ENCODE data around the gene DDR2.

The DDR2 gene

GRCh38 chr1:162629651-162630050 lies 2.6 kb upstream of the DDR2 start:
- DNase-seq (ENCODE audit: low read depth): no peak

- no peak for DNase-seq (ENCODE audit: low read depth)
Observed at GRCh38 chr1:162631546-162632191, 595 bp upstream of the DDR2 start.

GRCh38 chr1:162632698-162633080 lies 425 bp downstream of the DDR2 start:
- no peak for DNase-seq (ENCODE audit: low read depth)

GRCh38 chr1:162633081-162633762 lies 958 bp downstream of the DDR2 start:
- DNase-seq (ENCODE audit: low read depth): no peak

GRCh38 chr1:162635418-162635817 lies 3.2 kb downstream of the DDR2 start:
- no peak for DNase-seq (ENCODE audit: low read depth)

- no peak for DNase-seq (ENCODE audit: low read depth)
Observed at GRCh38 chr1:162639718-162640117, 7.5 kb downstream of the DDR2 start.

GRCh38 chr1:162641114-162641513 lies 8.8 kb downstream of the DDR2 start:
- DNase-seq (ENCODE audit: low read depth): no peak

GRCh38 chr1:162644986-162645314 lies 12.7 kb downstream of the DDR2 start:
- no peak for DNase-seq (ENCODE audit: low read depth)

GRCh38 chr1:162645666-162646065 lies 13.4 kb downstream of the DDR2 start:
- no peak for DNase-seq (ENCODE audit: low read depth)

GRCh38 chr1:162649583-162649982 lies 17.3 kb downstream of the DDR2 start:
- DNase-seq (ENCODE audit: low read depth): no peak

GRCh38 chr1:162654915-162655620 lies 22.8 kb downstream of the DDR2 start:
- DNase-seq (ENCODE audit: low read depth): no peak

- no peak for DNase-seq (ENCODE audit: low read depth)
Observed at GRCh38 chr1:162656266-162656665, 24.0 kb downstream of the DDR2 start.

GRCh38 chr1:162660574-162660973 lies 28.3 kb downstream of the DDR2 start:
- DNase-seq (ENCODE audit: low read depth): no peak

GRCh38 chr1:162661336-162661735 lies 29.1 kb downstream of the DDR2 start:
- no peak for DNase-seq (ENCODE audit: low read depth)

- DNase-seq (ENCODE audit: low read depth): no peak
Observed at GRCh38 chr1:162662013-162662412, 29.7 kb downstream of the DDR2 start.

- no peak for DNase-seq (ENCODE audit: low read depth)
Observed at GRCh38 chr1:162663086-162663485, 30.8 kb downstream of the DDR2 start.

GRCh38 chr1:162663589-162664106 lies 31.4 kb downstream of the DDR2 start:
- DNase-seq (ENCODE audit: low read depth): no peak

- DNase-seq (ENCODE audit: low read depth): no peak
Observed at GRCh38 chr1:162666006-162666645, 33.9 kb downstream of the DDR2 start.

GRCh38 chr1:162667381-162668080 lies 35.3 kb downstream of the DDR2 start:
- DNase-seq (ENCODE audit: low read depth): no peak

GRCh38 chr1:162670928-162671663 lies 38.8 kb downstream of the DDR2 start:
- DNase-seq (ENCODE audit: low read depth): no peak

GRCh38 chr1:162671664-162672410 lies 39.6 kb downstream of the DDR2 start:
- DNase-seq (ENCODE audit: low read depth): no peak

Measured in HS-27A (cell line).